GM19468 (cell line): Measurements from ENCODE around the gene COBLL1.
A peak's percentile ranks its signal among the peaks of the same experiment; 100 is the strongest.

Experiments
- ATAC-seq: cut with Tn5 transposase; IDR thresholded peaks from one replicate; pipeline ENCODE4 v1.9.1; 2021; ENCODE audit warnings: mild to moderate bottlenecking, moderate library complexity, moderate number of reproducible peaks; ENCODE audit not compliant: unreplicated experiment; ENCODE audit errors: extremely low read depth

The COBLL1 gene

GRCh38 chr2:164761737-164762460, 79.7 kb downstream of the COBLL1 start:
- ATAC-seq: no peak

GRCh38 chr2:164761201-164761600, 80.4 kb downstream of the COBLL1 start:
- ATAC-seq: peak; percentile 99

DNA sequence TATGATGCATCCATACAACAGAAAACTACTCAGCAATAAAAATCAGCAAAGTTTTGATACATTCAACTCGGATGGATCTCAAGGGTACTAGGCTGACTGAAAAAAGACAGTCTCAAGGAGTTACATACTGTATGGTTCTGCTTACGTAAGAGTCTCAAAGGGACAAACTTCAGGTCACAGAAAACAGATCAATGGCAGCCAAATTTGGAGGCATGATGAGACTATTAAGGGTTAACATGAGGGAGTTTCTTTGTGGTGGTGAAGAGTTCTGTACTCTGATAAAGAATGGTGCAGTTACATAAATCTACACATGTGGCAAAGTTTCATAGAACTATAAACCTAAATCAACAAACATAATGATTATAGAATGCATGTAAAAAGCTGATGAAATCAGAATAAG, 81.4 kb downstream of the COBLL1 start:
- no peak for ATAC-seq

DNA sequence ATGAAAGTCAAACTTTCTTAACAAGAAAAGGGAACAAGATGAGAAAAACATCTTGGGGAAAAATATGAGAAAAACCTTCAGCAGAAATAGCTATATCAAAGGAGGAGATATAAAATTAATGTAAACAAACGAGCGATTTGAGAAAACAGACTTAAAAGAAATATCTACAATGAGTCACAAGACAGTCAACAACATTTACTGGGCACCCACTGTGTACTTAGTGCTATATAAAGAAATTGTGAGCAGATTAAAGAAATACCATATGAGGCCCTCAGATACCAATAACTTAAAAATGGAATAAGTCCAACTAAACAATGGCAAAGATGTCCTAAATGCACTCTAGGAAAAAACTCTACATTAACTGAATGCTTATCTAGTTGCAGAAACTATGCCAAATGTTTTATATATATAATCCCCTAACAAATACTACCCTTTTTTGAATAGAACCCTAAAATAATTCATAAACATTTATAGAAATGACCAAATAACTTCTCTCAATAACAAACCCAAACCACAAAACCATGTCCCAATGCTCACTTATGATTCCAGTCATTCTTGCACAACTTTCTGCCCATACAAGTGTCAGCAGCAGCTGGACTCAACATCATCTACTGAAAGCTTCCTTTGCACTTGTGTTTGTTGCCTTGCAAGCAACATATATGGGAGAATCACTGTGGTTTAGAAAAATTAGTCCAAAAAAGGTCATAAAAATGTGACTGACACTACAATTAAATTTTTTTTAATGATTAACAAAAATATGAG, 83.5 kb downstream of the COBLL1 start:
- ATAC-seq: no peak

DNA sequence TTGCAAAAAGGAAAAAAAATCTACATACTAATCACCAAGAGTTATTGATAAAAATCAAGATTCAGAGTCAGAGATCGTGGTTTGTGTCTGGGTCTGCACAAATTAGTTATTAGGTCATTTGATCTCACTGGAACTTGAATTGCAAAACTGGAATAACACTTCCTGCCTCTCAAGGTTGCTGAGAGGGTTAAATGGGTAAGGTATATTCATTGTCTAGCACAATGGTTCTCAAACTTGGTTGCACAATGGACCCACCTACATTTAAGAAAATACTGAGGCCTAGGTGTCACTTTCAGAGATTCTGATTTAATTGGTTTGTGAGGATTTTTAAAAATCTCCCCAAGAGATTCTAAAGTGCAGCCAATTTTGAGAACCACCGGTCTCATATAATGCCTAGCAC, 84.8 kb downstream of the COBLL1 start:
- ATAC-seq: no peak

GRCh38 chr2:164755952-164756351, 85.7 kb downstream of the COBLL1 start:
- no peak for ATAC-seq

GRCh38 chr2:164754157-164755093, 87.2 kb downstream of the COBLL1 start:
- no peak for ATAC-seq

- ATAC-seq: no peak
These were observed 88.7 kb downstream of the COBLL1 start for GRCh38 chr2:164752956-164753355.

DNA sequence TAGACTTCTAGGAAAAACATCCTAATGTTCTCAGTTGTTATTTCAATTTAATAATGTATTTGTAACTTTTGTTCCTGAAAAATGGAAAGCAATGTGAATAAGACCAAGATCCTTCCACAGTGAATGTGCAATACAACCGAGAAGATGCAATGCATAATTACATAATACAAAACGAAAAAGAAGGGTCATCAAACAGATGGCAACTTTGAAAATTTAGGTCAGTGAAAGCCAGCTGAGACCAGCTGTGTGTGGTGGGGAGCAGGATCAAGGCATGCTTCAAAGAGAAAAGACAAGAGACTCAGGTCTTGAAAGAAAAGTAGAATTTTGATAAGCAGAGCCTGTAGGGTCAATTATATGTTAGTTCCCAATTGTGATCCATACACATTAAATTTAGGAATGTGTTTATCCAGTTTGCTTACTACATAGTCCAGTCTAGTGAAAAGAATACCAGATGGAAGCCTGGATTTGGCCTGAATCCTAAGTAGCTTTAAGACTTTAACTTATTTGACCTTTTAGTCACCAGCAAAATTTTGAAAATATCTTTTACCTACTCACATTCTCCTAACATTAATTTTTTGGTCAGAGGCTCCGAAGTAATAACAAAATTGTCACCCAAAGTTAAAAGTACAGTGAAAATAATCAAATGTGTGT, 93.7 kb downstream of the COBLL1 start:
- ATAC-seq: no peak

DNA sequence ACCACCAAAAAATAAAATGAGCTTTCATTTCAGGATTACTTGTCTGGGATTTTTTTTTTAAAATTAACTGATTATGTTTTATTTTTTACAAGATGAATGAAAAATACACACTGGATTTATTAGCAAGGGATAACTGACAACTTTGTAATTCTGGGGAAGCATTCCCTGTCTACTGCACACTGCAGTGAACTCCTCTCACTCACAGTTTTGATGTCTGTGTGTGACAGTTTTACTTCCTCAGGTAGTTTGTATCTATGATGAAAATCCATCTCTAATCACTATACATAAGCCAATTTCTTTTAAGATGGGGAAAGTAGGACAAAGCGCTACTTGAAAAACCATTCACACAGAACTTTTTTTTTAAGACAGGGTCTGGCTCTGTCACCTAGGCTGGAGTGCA, 94.5 kb downstream of the COBLL1 start:
- ATAC-seq: no peak

DNA sequence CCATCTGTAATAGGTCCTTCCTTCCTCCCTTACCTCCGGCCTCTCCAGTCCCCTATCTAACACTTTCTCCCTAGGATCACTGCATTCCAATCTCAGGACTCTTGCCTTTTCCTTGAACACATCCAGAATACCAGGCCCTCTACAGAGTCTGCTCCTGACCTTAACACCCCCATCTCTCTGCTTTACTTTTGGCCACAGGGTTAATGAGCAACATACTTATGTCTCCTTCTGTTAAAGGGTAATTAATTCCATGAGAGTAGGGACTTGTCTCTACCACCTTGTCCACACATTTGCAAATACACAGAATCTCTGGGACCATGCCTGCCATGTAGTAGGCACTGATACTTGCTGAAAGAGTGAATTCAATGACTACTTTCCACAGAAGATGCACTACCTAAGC, 94.9 kb downstream of the COBLL1 start:
- ATAC-seq: no peak

DNA sequence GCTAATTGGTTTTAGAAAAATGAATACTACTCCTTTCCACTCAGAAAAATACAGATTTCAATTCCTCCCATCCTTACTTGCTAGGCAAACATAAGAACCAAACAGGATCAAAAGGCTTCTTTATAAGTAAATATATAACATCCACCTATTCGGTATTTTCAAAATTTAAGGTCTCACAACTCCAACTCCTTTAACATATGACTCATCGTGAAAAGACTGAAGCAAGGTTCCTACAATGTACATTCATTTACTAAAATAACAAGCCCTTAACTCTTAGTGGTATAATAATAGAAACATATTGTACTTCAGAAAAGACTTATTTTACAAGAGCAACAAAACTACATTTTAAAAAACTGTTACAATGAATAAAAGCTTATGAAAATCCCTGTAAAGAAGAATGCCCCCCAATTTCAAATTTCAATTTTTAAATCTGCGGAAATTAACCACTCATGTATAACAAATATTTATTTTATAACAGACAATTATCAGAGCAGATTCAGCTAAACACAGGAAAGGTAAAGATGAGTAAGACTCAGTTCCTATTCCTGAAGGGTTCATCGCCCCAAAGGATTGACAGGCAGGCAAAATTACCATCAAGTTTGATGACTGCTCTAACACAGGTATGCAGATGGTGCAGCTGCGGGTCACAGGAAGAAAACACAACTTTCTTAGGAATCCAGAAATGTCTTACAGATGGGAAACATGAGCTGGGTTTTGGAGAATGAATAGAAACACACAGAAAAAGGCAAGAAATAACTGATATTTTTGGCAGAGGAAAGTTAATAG, 96.4 kb downstream of the COBLL1 start:
- no peak for ATAC-seq

DNA sequence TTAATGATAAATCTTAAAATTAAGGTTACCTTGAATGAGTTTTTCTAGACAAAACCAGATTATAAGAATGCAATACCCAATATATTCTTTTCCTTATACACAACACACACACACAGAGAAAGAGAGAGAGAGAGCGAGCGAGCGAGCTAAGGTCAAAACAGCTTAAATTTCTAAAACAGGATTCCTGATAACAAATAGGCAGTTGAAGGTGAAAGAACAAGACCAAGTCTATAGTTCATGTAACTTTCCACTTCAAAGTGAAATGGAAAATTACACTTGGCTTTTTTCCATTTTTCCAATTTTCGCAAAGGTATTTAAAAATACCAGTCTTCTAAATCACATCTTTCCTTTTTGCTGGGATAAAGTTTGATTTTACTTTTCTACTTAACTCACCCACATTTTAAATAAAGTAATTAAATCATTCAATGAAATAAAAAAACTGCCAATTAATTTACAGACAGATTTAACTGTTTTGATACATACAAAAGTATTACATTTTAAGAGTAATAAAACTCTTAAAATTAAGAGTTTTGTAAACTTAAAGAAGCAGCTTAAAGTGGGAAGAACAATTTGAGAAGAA, 98.8 kb downstream of the COBLL1 start:
- ATAC-seq: no peak

GRCh38 chr2:164739966-164740365, 101.7 kb downstream of the COBLL1 start:
- no peak for ATAC-seq

DNA sequence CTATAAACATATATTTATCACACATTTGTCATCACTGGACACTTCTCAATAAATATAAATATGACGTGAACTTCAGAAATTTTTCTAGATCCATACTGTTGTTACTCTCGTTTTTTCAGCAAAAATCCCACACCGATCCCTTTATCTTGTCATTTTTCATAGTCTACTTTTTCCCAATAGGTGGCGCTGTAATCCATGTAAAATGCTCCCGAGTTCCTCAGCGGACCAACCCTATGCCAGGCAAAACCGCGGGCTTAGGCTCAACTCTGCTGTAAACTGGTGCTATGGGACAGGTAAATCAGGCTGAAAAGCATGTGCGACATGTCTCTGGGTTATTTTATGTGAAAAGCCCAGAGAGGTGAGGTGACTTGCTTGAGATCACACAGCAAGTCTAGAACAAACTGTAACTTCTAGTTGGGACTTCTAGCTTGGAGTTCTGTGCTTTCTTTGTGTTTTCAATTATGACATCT, 104.0 kb downstream of the COBLL1 start:
- no peak for ATAC-seq

DNA sequence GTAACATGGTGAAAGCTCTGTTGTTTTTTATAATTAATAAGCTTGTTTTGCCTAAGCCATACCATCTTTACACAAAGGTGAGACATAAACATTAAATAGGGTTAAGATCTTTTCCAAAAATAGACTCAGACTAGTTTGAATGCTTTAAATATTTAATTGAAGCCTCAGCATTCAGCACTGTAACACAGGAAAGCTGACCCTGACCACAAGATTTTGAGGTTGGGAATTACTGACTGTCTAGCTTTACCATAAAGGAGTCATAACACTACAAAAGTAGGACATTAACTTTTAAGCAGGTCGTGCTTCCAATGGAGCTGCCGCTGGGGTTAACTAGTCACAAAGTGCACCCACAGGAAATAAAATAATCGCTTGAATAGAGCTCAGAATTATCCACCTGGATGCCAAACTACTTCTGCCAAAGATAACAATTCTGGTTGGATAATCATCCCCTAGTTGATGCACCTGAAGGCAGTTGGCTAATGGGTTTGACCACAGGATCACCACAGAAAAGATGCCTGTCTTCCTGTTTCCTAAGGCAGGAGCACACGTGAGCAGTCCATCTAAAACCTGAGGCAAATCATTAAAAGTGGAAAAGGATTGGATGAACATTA, 106.2 kb downstream of the COBLL1 start:
- ATAC-seq: no peak

- no peak for ATAC-seq
These were observed 107.4 kb downstream of the COBLL1 start for GRCh38 chr2:164734196-164734595.

DNA sequence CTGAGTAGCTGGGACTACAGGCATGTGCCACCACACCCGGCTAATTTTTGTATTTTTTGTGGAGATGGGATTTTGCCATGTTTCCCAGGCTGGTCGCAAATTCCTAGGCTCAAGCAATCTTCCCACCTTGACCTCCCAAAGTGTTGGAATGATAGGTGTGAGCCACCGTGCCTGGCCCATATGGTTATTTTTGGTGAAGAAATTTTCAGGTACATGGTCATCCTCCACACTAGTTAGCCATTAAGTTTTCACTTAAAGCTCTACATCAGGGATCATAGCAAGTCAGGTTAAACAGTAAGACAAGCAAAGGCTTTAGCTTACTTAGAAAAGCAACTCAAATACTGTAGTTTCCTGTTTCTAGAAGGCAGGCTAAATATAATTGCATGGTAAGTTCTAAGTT, 116.1 kb downstream of the COBLL1 start:
- no peak for ATAC-seq
